ENCODE results near the gene HAUS3. TPM values are rescaled to one million over a fixed set of nuclear protein-coding genes. Genes with fewer than 3 reads are reported as not detected.

HAUS3 gene, protein sequence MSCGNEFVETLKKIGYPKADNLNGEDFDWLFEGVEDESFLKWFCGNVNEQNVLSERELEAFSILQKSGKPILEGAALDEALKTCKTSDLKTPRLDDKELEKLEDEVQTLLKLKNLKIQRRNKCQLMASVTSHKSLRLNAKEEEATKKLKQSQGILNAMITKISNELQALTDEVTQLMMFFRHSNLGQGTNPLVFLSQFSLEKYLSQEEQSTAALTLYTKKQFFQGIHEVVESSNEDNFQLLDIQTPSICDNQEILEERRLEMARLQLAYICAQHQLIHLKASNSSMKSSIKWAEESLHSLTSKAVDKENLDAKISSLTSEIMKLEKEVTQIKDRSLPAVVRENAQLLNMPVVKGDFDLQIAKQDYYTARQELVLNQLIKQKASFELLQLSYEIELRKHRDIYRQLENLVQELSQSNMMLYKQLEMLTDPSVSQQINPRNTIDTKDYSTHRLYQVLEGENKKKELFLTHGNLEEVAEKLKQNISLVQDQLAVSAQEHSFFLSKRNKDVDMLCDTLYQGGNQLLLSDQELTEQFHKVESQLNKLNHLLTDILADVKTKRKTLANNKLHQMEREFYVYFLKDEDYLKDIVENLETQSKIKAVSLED
- 18.9 and 28.0 TPM in 2 replicates for total RNA-seq (ENCODE audit: low replicate concordance)

DNA sequence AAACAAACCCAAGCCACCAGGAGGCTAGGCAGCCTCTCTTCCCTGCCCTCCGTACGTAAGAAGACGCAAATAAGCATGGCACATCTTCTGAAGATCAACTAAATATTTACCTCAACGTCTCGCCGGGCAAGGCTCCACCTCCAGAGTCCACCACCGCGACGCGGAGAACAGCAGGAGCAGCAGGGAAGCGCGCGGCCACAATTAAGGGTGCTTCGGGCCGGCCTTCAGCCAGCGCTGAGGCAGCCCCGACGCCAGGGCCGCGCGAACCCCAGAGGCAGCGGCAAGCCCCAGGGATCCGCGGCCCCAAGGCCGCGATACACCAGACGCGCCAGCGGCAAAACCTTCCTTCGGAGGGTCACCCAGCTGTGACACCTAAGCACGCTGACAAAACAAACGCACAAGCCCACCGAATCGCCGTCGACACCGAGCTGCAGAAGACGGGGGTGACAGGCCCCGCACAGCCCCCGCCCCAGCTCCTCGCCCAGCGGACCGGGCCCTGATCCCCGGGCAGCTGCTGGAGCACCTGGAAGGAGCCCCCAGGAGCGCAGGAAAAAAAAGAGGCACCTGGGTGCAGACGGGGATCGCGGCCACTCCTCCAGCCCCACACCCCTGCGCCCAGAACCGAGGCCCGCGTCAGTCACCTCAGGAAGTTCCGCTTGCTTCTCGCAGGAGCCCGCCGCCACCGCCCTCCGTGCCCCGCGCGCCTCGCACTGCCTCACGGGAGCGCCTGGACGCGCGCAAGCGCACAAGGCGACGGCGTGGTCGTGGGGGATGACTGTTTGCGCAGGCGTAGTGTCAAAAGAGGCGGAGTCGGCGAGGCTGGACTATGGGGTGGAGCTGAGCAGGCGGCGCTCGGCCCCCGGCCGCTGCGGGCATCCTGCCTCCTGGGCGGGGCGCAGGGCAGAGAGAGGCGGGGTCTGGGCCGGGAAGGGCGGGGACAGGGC is at the start of gene HAUS3, which contains the start of gene POLN:
HAUS3 (minus strand) TSS at position 712 of the 944 bp plus-strand sequence. CDS start 1,175 bp downstream, outside the sequence.
POLN (minus strand) TSS at position 712 of the 944 bp plus-strand sequence. CDS start 12,890 bp downstream, outside the sequence.
- H3K4me3 ChIP-seq (ENCODE audit: low read depth, low read length), result peak within 1 kb of the TSS; percentile 73
- peak; percentile 97 for DNase-seq (ENCODE audit: low read depth)
- TF ChIP-seq, protein P1, sequence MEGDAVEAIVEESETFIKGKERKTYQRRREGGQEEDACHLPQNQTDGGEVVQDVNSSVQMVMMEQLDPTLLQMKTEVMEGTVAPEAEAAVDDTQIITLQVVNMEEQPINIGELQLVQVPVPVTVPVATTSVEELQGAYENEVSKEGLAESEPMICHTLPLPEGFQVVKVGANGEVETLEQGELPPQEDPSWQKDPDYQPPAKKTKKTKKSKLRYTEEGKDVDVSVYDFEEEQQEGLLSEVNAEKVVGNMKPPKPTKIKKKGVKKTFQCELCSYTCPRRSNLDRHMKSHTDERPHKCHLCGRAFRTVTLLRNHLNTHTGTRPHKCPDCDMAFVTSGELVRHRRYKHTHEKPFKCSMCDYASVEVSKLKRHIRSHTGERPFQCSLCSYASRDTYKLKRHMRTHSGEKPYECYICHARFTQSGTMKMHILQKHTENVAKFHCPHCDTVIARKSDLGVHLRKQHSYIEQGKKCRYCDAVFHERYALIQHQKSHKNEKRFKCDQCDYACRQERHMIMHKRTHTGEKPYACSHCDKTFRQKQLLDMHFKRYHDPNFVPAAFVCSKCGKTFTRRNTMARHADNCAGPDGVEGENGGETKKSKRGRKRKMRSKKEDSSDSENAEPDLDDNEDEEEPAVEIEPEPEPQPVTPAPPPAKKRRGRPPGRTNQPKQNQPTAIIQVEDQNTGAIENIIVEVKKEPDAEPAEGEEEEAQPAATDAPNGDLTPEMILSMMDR (IDR thresholded peaks at IDR 0.05; ENCODE audit: insufficient read depth, low read length), result no peak

DNA sequence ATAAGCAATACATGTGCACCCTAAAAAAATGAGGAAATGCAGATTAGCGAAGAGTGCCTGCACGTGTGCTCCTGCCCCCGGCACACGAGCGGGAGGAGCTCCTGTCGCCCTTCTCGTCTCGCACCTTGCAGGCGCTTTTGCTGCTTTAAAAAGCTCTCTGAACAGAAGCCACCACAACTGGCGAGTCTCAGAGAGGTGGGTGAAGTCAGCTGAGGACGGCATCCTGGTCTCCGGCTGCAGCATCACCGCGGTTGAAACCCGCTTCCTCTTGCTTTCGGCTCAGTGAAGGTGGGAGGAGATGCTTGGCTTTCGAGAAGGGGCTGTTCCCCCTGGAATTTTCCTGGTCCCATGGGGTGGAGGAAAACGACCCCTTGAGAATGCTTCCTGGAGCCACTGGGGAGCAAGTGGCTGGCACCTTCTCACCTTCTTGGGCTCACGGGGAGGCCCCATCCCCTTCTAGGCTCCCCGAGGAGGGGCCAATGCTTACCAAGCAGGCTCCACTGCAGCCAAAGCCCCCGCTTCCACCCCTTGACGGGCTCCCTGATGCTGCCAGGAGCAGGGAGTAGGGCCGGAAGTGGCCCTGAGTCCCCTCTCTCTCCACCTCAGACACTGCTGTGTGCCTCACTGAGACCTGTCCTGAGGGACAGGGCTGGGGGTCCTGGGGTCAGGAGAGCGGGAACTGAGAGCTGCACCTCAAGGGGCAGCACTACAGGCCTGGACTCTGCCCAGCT is 49.2 kb upstream of the HAUS3 start:
- DNase-seq (ENCODE audit: low read depth), result no peak
- TF ChIP-seq, protein P1 (IDR thresholded peaks at IDR 0.05; ENCODE audit: insufficient read depth, low read length), result no peak
- no peak overlapping the region for H3K4me3 ChIP-seq (ENCODE audit: low read depth, low read length)

DNA sequence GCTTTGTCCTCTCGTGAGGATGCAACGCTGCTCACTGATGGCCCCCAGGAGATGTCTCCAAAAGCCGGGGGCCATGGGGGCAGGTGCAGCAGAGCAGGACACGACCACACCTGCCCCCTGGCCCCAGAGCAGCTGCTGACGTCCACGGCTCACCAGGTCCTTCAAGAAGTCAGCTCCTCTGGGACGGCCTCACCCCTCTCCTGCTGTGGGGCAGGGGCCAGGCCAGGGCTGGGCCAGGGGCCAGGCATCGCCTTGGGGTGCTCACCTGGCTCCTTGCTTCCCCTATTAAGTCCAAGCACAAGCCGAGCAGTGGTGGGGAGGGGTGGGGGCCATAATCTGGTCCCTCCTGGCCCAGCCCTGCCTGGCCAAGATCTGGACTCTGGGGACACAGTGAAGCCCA is 48.6 kb upstream of the HAUS3 start:
- DNase-seq (ENCODE audit: low read depth), result no peak
- TF ChIP-seq, protein P1 (IDR thresholded peaks at IDR 0.05; ENCODE audit: insufficient read depth, low read length), result no peak
- H3K4me3 ChIP-seq (ENCODE audit: low read depth, low read length), result no peak overlapping the region

DNA sequence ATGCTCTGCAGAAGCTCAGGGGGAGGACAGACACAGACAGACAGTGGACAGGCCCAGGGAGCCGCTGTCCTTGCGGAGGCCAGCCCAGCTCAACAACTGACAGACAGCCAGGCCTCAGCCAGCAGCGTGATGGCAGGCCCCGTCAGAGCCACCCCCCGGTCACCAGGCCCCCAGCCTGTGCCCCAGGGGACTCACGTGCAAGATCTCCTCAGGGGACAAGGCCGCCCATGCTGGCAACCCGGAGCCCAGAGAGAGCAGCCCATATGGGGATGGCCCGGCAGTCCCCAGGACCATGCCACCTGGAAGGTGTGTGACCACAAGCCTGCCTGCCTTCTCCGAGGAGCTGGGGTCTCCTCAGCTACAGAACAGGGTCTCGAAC is 48.0 kb upstream of the HAUS3 start:
- no peak overlapping the region for H3K4me3 ChIP-seq (ENCODE audit: low read depth, low read length)
- TF ChIP-seq, protein P1 (IDR thresholded peaks at IDR 0.05; ENCODE audit: insufficient read depth, low read length), result no peak
- DNase-seq (ENCODE audit: low read depth), result no peak

DNA sequence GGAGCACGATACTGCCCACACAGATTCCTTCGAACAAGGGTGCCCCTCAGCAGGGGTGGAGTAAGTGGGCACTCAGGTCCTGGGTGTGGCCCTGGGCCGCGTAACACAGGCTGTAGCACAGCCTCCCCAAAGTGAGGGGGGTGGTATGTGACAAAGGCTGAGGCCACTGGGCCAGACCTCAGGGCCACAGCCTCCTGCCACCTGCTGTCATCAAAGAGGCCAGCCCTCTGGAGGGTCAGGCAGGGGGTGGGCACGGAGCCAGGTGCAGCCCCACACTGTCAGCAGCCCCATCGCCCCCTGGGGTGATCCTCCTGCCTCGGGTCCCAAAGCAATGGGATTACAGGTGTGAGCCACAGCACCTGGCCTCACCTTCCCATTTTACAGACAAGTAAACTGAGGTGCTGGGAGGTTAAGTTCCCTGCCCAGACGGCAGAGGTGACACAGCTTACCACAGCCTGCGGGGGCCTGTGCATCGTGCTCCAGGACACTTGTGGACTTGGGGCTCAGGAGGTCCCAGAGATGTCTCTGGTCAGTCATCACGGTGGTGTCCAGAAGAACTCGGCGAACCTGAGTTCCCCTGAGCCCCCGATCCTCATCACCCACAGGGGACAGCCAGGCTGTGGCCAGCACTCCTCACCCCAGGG is 47.5 kb upstream of the HAUS3 start:
- DNase-seq (ENCODE audit: low read depth), result no peak
- TF ChIP-seq, protein P1 (IDR thresholded peaks at IDR 0.05; ENCODE audit: insufficient read depth, low read length), result no peak
- H3K4me3 ChIP-seq (ENCODE audit: low read depth, low read length), result no peak overlapping the region
